Brain microvascular endothelial cell (primary cell): ENCODE measurements around the gene SLC2A6.

Experiments
- DNase-seq: peaks from one replicate; pipeline ENCODE4 v3.0.0-alpha.2; 2020
- H3K27ac ChIP-seq: fragments of 250-450 bp; sonication (Bioruptor Pico); 2 replicates; pipeline ENCODE4 v1.5.1; 2020; ENCODE audit warnings: mild to moderate bottlenecking, moderate library complexity
- H3K27me3 ChIP-seq: fragments of 250-450 bp; sonication (Bioruptor Pico); replicated peaks from 2 replicates; pipeline ENCODE4 v1.5.1; 2020; ENCODE audit warnings: mild to moderate bottlenecking
- H3K36me3 ChIP-seq: fragments of 250-450 bp; sonication (Bioruptor Pico); replicated peaks from 2 replicates; pipeline ENCODE4 v1.5.1; 2020; ENCODE audit warnings: mild to moderate bottlenecking
- H3K4me3 ChIP-seq: 2 replicates; pipeline ENCODE4 v1.5.1; 2011; ENCODE audit warnings: low read depth, mild to moderate bottlenecking, control low read depth, low read length, moderate library complexity
- in situ Hi-C: cut with HindIII; loops from 2 replicates; pipeline ENCODE4 v1.10.0; 2017; ENCODE audit warnings: low sequenced_read_pairs, low pct_ligation_motif_present
- TF ChIP-seq, protein P1 (sequence below): IDR thresholded peaks from 2 replicates; pipeline ENCODE4 v1.5.1; 2011; ENCODE audit warnings: low read depth, mild to moderate bottlenecking, moderate library complexity, low read length, control low read depth, inconsistent platforms; ENCODE audit errors: missing control alignments

SLC2A6 gene

DNA sequence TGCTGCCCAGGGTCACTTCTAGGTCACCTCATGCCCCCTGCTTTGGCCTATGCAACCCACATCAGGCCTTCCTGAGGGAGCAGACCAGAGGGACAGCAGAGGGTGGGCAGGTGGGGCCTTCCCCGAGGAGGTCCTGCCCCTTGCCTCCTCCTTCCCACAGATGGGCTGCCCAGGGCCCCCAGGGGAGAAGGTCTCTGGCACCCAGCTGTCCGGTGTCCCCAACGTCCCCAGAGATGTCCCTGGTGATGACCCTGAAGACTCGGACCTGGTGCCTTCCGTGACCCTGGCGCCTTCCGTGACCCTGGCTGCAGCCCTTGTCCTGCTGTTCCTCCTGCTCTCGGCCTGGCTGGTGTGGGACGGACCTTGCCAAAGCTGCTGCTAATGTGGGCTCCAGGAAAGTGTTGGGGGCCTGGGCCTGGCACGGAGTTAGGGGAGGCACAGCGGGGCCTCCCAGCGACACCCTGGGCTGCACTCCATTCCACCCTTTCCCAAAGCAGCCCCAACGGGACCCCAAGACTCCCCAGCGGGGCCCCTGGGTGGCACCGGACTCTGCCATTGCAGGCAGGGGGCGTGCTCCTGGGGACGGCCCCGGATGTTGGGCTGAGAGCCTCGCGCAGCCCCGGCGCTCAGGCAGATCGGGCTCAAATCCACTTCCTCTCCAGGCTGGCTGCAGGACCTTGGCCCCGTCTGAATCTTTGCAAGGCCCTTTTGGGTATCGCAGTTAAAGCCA lies 6.8 kb upstream of the SLC2A6 start:
- H3K27ac ChIP-seq: no peak overlapping the region
- no peaks in the 10 kb centered on the region for H3K36me3 ChIP-seq
- no peaks in the 10 kb centered on the region for H3K27me3 ChIP-seq
- TF ChIP-seq, protein P1, sequence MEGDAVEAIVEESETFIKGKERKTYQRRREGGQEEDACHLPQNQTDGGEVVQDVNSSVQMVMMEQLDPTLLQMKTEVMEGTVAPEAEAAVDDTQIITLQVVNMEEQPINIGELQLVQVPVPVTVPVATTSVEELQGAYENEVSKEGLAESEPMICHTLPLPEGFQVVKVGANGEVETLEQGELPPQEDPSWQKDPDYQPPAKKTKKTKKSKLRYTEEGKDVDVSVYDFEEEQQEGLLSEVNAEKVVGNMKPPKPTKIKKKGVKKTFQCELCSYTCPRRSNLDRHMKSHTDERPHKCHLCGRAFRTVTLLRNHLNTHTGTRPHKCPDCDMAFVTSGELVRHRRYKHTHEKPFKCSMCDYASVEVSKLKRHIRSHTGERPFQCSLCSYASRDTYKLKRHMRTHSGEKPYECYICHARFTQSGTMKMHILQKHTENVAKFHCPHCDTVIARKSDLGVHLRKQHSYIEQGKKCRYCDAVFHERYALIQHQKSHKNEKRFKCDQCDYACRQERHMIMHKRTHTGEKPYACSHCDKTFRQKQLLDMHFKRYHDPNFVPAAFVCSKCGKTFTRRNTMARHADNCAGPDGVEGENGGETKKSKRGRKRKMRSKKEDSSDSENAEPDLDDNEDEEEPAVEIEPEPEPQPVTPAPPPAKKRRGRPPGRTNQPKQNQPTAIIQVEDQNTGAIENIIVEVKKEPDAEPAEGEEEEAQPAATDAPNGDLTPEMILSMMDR: no peak
- in situ Hi-C loops: no loop called here
- no peak for DNase-seq
- no peak overlapping the region for H3K4me3 ChIP-seq

DNA sequence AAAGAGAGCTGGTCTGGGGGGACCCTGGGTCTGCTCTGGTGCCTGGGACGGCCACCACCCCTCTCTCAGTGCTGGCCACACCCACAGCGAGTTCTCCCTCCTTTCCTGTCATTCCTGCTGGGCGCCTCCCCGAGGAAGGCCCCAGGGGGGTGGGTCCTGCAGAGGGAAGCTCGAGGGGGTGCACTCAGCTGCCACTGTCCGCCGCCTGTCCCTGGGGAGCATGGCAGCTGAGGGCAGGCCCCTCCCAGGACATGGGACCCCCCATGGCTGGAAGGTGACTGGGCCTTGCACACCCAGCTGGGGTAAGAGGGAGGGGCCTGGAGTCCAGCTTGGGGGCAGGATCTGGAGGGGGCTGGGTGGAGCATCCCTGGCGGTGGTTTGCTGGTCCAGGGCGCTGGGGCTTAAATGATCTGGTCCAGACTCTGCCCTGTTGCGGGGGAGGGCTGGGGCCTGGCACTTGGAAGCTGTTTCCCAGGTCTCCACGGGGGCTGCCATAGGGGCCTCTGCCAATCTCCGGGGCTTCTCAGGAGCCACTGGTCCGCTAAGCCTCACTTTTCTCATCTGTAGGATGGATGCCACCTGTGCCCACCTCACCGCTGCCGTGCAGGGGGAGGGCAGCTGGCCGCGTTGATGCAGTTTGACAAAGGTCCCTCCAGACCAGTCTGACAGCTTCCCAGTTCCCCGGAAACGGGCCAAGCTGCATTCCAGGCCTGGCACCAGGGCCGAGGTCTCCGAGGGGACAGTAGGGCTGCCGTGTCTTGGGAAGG lies 6.0 kb upstream of the SLC2A6 start:
- Histone ChIP-seq H3K27me3 (no peaks in the 10 kb centered on the region), H3K4me3 (no peak overlapping the region), H3K36me3 (no peaks in the 10 kb centered on the region), H3K27ac (no peak overlapping the region)
- TF ChIP-seq, protein P1: no peak
- in situ Hi-C loops: no loop called here
- DNase-seq: no peak

DNA sequence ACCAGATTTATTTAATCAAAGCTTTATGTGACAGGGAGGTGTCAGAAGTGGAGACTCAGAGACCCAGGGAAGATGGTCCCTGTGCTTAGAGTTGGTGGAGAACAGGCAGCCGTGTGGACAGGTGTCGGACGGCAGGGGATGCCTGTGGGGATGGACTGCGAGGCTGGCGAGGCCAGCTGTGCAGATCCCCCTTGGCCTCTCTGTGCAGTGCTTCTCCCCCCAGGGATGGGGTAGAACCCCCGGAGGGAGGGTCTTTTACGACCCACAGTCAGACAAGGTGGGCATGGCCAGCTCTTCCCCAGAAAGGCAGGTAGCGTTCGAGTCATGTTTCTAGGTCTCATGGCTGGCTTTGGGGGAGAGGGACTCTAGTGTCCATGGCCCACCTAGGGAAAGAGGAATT lies 4.7 kb upstream of the SLC2A6 start:
- TF ChIP-seq, protein P1: no peak

DNA sequence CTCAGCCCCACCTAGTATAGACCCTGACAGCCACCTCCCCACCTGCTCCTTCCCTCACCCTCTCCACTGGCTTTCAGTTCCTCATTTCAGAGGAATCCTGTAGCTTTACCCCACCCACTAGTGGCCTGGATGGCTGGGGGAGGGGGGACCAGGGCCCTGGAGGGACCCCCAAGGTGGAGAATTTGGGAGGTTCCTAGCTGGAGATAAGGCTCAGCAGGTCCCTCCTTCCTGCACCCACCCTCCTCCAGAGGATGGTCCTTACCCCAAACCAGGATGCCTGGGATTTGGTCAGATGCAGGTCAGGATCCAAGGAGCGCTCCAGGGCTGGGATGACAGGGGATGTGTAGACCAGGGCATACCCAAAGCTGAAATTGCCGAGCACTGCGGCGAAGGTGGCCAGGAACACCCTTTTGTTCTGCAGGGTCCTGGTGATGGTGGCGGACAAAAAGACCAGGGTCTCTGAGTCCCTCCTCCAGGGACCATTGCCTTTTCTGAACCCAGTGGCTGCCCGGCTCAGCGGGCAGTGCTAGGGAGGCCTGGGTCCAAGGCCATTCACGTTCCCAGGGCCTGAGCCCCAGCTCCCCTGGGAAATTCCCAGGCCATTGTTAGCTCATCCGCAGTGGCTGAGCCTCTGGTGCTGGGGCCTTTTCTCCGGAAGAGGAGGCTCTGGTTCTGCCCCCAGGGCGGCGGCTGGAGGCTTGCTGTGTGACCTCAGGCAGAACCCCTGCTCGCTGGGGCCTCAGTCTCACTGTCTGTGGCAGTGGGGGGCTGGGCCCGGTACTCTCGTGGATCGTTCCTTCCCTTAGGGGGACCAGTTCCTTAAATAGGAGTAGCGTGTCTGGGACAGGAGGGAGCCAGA lies 678 bp downstream of the SLC2A6 start:
- H3K27ac ChIP-seq: peak overlapping the region; percentile 57
- no peaks in the 10 kb centered on the region for H3K27me3 ChIP-seq
- peak; percentile 14 for DNase-seq
- TF ChIP-seq, protein P1: no peak
- peaks cover 38% of the 10 kb centered on the region for H3K36me3 ChIP-seq
- in situ Hi-C loops: no loop called here
- peak overlapping the region; percentile 71 for H3K4me3 ChIP-seq

More for the DNA sequence above, 4.7 kb upstream of the SLC2A6 start:
- H3K36me3 ChIP-seq: no peaks in the 10 kb centered on the region
- DNase-seq: no peak
- H3K27ac ChIP-seq: no peak overlapping the region
- no peak overlapping the region for H3K4me3 ChIP-seq
- in situ Hi-C loops: no loop called here
- H3K27me3 ChIP-seq: no peaks in the 10 kb centered on the region

DNA sequence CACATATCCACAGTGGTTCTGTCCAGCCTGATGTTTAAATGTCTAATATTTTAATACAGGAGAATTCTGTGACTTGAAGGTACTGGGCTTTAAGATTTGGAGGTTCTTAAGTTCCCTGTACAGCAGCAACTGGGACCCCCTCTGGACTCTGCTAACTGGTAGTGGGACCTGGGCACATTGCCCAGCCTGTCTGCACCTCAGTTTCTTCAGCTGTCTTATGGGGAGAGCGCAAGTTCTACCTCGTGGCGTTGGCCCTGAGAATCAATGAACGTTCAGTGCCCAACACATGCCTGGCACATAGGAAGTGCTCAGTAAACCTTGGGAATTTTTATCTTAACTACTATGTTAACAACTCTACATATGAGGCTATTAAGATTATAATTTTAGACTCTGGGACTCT lies 1.4 kb downstream of the SLC2A6 start:
- Histone ChIP-seq H3K27ac (no peak overlapping the region), H3K27me3 (no peaks in the 10 kb centered on the region), H3K4me3 (no peak overlapping the region), H3K36me3 (peaks cover 46% of the 10 kb centered on the region)
- TF ChIP-seq, protein P1: no peak
- in situ Hi-C loops: no loop called here
- DNase-seq: no peak
